H1 (cell line): ENCODE results near the gene KIF3B. TPM values are rescaled to one million over a fixed set of nuclear protein-coding genes. Genes with fewer than 3 reads are reported as not detected.

Experiments
- POU5F1 ChIP-seq: IDR thresholded peaks from 2 replicates; pipeline ENCODE4 v1.6.1; 2011; ENCODE audit warnings: low read depth, mild to moderate bottlenecking, low read length, moderate library complexity
- polyA plus RNA-seq, 7 experiments: library from polyadenylated mRNA; depleted of rRNA in 3 of 7; stranded (reverse) in 5 of 7; unstranded in 2 of 7; fragments of >200 nt in 5 of 7; fragments of 200-250 nt in 2 of 7; gene quantifications; 1 replicate in 5 of 7; 2 replicates in 1 of 7; 4 replicates in 1 of 7; pipeline versions ENCODE4 v1.2.1 to v1.2.3, GENCODE V29; 2011 to 2013; ENCODE audit warnings: missing spikeins in 2 of 7, mixed read lengths in 2 of 7
- total RNA-seq: library from RNA; stranded (reverse); fragmentation: NEBNext Ultra II Directional; extraction: Animal tissue kit (Norgen Biotek cat#: 25700); gene quantifications from 2 replicates; pipeline ENCODE4 v1.2.1, GENCODE V29; 2021

KIF3B gene
- total and polyA plus RNA-seq, 2 of the 8 experiments (the other 6 are each of a cell fraction or from before 2014, with no cell fraction given), result 10.1 to 22.4 TPM

- TF ChIP-seq POU5F1, result no peak
These were observed 23.2 kb downstream of the KIF3B start (continued) for GRCh38 chr20:32300647-32301046.
